Neural progenitor cell (in vitro differentiated cells): ENCODE data around the gene TASP1.

ENCODE experiments used
- EZH2 ChIP-seq: fragments of 200-600 bp; sonication (generic); IDR thresholded peaks from 2 replicates; pipeline ENCODE4 v1.6.1; 2017; ENCODE audit warnings: antibody characterized with exemption, mild to moderate bottlenecking, moderate library complexity
- EZH2phosphoT487 ChIP-seq: fragments of 200-600 bp; sonication (generic); IDR thresholded peaks from 2 replicates; pipeline ENCODE4 v1.6.1; 2017; ENCODE audit warnings: antibody characterized with exemption
- TF ChIP-seq, protein P1 (sequence below): fragments of 200-600 bp; sonication (generic); IDR thresholded peaks from 2 replicates; pipeline ENCODE4 v1.5.1; 2017; ENCODE audit warnings: antibody characterized with exemption, mild to moderate bottlenecking

DNA sequence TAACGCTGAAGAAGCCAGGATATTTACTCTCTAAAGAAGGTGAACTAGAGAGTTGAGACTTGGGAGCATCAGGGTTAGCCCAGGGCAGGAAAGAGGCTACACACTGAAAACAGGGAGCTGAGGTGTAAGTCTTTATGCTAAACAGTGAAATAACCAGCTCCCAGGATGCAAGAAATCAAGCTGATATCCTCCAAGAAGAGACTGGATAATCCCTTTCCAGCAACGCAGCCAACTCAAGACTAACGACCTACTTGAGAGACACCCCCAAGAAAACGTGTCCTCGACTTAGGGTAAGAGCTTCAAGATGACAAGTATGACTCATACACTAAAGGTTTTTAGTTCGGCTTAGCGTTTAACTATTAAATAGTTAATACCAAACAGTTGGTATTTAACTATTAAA is 202.2 kb downstream of the TASP1 start:
- no peak for TF ChIP-seq EZH2phosphoT487
- TF ChIP-seq, protein P1, sequence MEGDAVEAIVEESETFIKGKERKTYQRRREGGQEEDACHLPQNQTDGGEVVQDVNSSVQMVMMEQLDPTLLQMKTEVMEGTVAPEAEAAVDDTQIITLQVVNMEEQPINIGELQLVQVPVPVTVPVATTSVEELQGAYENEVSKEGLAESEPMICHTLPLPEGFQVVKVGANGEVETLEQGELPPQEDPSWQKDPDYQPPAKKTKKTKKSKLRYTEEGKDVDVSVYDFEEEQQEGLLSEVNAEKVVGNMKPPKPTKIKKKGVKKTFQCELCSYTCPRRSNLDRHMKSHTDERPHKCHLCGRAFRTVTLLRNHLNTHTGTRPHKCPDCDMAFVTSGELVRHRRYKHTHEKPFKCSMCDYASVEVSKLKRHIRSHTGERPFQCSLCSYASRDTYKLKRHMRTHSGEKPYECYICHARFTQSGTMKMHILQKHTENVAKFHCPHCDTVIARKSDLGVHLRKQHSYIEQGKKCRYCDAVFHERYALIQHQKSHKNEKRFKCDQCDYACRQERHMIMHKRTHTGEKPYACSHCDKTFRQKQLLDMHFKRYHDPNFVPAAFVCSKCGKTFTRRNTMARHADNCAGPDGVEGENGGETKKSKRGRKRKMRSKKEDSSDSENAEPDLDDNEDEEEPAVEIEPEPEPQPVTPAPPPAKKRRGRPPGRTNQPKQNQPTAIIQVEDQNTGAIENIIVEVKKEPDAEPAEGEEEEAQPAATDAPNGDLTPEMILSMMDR = no peak
- no peak for TF ChIP-seq EZH2
